PC-3 (cell line): Measurements from ENCODE around the gene TMC6. TPM values are rescaled to one million over a fixed set of nuclear protein-coding genes. Genes with fewer than 3 reads are reported as not detected.

Source experiments
- ATAC-seq: fragments of 200-7000 bp; cut with Tn5 transposase; 2 replicates; pipeline ENCODE4 v1.9.1; 2020; ENCODE audit warnings: mild to moderate bottlenecking, moderate library complexity
- BruUV-seq: library from RNA; stranded (reverse); fragments of 400-500 nt; replicated peaks from 2 replicates; lab custom pipeline; 2021; lab: Mats Ljungman, UMichigan
- CTCF ChIA-PET: fragments of 300-600 bp; sonication (Branson Sonifier 250); formaldehyde crosslinking; loops from one replicate; lab custom pipeline; 2022; ENCODE audit warnings: antibody characterized with exemption; lab: Charles Lee
- POLR2A ChIA-PET: fragments of 300-600 bp; sonication (Branson Sonifier 250); formaldehyde crosslinking; loops from one replicate; lab custom pipeline; 2022; ENCODE audit warnings: antibody characterized with exemption; ENCODE audit not compliant: unreplicated experiment; lab: Charles Lee
- DNase-seq: peaks from one replicate; pipeline ENCODE4 v3.0.0-alpha.2; 2015
- H2AFZ ChIP-seq: fragments of 300-600 bp; sonication (generic); 2 replicates; pipeline ENCODE4 v1.6.0; 2016; ENCODE audit warnings: antibody characterized with exemption, low read length
- H3F3A ChIP-seq: fragments of 300-600 bp; sonication (generic); one replicate; pipeline ENCODE4 v1.6.0; 2017; ENCODE audit warnings: antibody characterized with exemption, low read length, control low read depth, mild to moderate bottlenecking; ENCODE audit not compliant: unreplicated experiment
- H3K27ac ChIP-seq: fragments of 300-600 bp; sonication (generic); 2 replicates; pipeline ENCODE4 v1.5.1; 2016; ENCODE audit warnings: mild to moderate bottlenecking, low read length
- H3K27me3 ChIP-seq: fragments of 300-600 bp; sonication (generic); 2 replicates; pipeline ENCODE4 v1.6.1; 2016; ENCODE audit warnings: low read length, mixed read lengths
- H3K36me3 ChIP-seq: fragments of 300-600 bp; sonication (generic); 2 replicates; pipeline ENCODE4 v1.6.1; 2016; ENCODE audit warnings: low read depth, mixed run types, low read length, mixed read lengths
- H3K4me1 ChIP-seq: fragments of 300-600 bp; sonication (generic); 2 replicates; pipeline ENCODE4 v1.5.1; 2016; ENCODE audit warnings: low read length; ENCODE audit not compliant: insufficient read depth
- H3K4me2 ChIP-seq: fragments of 300-600 bp; sonication (generic); 2 replicates; pipeline ENCODE4 v1.6.0; 2016; ENCODE audit warnings: low read length
- H3K4me3 ChIP-seq: fragments of 300-600 bp; sonication (generic); 2 replicates; pipeline ENCODE4 v1.5.1; 2016; ENCODE audit warnings: mild to moderate bottlenecking, low read length, mixed read lengths
- H3K79me2 ChIP-seq: fragments of 300-600 bp; sonication (generic); 2 replicates; pipeline ENCODE4 v1.6.1; 2017; ENCODE audit warnings: low read length, mixed read lengths
- H3K9ac ChIP-seq: fragments of 300-600 bp; sonication (generic); 2 replicates; pipeline ENCODE4 v1.6.0; 2016; ENCODE audit warnings: mild to moderate bottlenecking, low read length
- H3K9me2 ChIP-seq: fragments of 300-600 bp; sonication (generic); replicated peaks from 2 replicates; pipeline ENCODE4 v1.6.1; 2016; ENCODE audit warnings: mixed run types, low read length, mixed read lengths
- H3K9me3 ChIP-seq: fragments of 300-600 bp; sonication (generic); 2 replicates; pipeline ENCODE4 v1.6.1; 2016; ENCODE audit warnings: low read length, mixed read lengths
- H4K20me1 ChIP-seq: fragments of 300-600 bp; sonication (generic); 2 replicates; pipeline ENCODE4 v1.6.1; 2016; ENCODE audit warnings: low read length, mixed read lengths
- CTCF ChIP-seq: fragments of 300-600 bp; sonication (generic); conservative IDR thresholded peaks from 2 replicates; pipeline ENCODE4 v1.5.1; 2017; ENCODE audit warnings: antibody characterized with exemption, low read depth, mild to moderate bottlenecking, low read length
- EZH2 ChIP-seq: fragments of 300-600 bp; sonication (generic); IDR thresholded peaks from one replicate; pipeline ENCODE4 v1.6.1; 2017; ENCODE audit warnings: antibody characterized with exemption, mild to moderate bottlenecking, low read length; ENCODE audit not compliant: unreplicated experiment
- EZH2phosphoT487 ChIP-seq: fragments of 300-600 bp; sonication (generic); IDR thresholded peaks from 2 replicates; pipeline ENCODE4 v1.6.1; 2018; ENCODE audit warnings: mild to moderate bottlenecking, antibody characterized with exemption, low read length, borderline replicate concordance
- intact Hi-C: fragments of 100-400 bp; cut with micrococcal nuclease; formaldehyde crosslinking; loops from 2 replicates; pipeline ENCODE4 v1.9.0; 2023
- total RNA-seq: library from RNA; depleted of rRNA; stranded (reverse); fragments of >200 nt; gene quantifications from 2 replicates; pipeline ENCODE4 v1.2.3, GENCODE V29; 2014

TMC6 gene
- total RNA-seq, 1 experiment from 2014 or later = 97.3 TPM

GRCh38 chr17:78064708-78065107 is 63.8 kb downstream of the TMC6 start:
- TF ChIP-seq EZH2phosphoT487 = no peak
- no peak for TF ChIP-seq CTCF
- TF ChIP-seq EZH2 = no peak
- H3K4me3 ChIP-seq = no peak overlapping the region
- intact Hi-C loops = no loop called here
- H2AFZ ChIP-seq = no peak overlapping the region
- no peaks in the 10 kb centered on the region for H3K79me2 ChIP-seq
- no peaks in the 10 kb centered on the region for H3K9me3 ChIP-seq
- H3F3A ChIP-seq = no peaks in the 10 kb centered on the region
- no peaks in the 10 kb centered on the region for H3K9me2 ChIP-seq
- H4K20me1 ChIP-seq = no peaks in the 10 kb centered on the region
- no TSS peak for BruUV-seq
- no peaks in the 10 kb centered on the region for H3K4me1 ChIP-seq
- ChIA-PET POLR2A (no interaction called here), CTCF (interaction anchor here (0.7 kb wide), 1 partner anchor 107 kb away, joined by 8 read pairs; no protein-coding TSS in a partner anchor)
- no peaks in the 10 kb centered on the region for H3K27me3 ChIP-seq
- DNase-seq (no peak), ATAC-seq (no peak)
- no peak overlapping the region for H3K4me2 ChIP-seq
- no peak overlapping the region for H3K9ac ChIP-seq
- no peak overlapping the region for H3K27ac ChIP-seq
- H3K36me3 ChIP-seq = no peaks in the 10 kb centered on the region

- Histone ChIP-seq H4K20me1 (no peaks in the 10 kb centered on the region), H3K4me2 (no peak overlapping the region), H3K4me3 (no peak overlapping the region), H3K27ac (no peak overlapping the region), H2AFZ (no peak overlapping the region), H3K4me1 (peaks cover 10% of the 10 kb centered on the region), H3K9me3 (no peaks in the 10 kb centered on the region), H3K36me3 (no peaks in the 10 kb centered on the region), H3K9me2 (no peaks in the 10 kb centered on the region), H3K9ac (no peak overlapping the region), H3K79me2 (no peaks in the 10 kb centered on the region), H3F3A (no peaks in the 10 kb centered on the region), H3K27me3 (no peaks in the 10 kb centered on the region)
- intact Hi-C loops = no loop called here
- no peak for ATAC-seq
- BruUV-seq = no TSS peak
- CTCF ChIA-PET = no interaction called here
- POLR2A ChIA-PET = no interaction called here
- DNase-seq = no peak
- no peak for TF ChIP-seq EZH2phosphoT487
- TF ChIP-seq EZH2 = no peak
- no peak for TF ChIP-seq CTCF
These were observed 65.1 kb downstream of the TMC6 start for GRCh38 chr17:78063489-78063888.

DNA sequence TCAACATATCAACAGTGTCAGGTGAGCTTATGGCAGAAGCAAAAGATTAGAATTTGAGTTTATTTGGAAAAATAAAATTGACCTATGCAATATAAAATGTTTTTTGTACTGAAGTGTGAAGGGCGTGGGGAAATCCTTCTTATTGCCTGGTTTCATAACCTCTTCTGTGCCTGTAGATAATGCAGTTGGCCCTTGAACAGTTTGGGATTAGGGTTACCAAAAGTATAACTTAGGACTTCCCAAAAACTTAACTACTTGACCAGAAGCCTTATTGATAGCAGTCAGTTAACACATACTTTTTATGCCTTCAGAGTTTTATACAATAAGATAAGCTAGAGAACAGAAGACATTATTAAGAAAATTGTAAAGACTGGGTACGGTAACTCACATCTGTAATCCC is 66.0 kb downstream of the TMC6 start:
- no peak for TF ChIP-seq EZH2phosphoT487
- no peak for TF ChIP-seq EZH2
- no peak for TF ChIP-seq CTCF
- CTCF ChIA-PET = no interaction called here
- no peaks in the 10 kb centered on the region for H3K79me2 ChIP-seq
- peaks cover 11% of the 10 kb centered on the region for H3K4me1 ChIP-seq
- no peaks in the 10 kb centered on the region for H3K36me3 ChIP-seq
- H3K9me3 ChIP-seq = no peaks in the 10 kb centered on the region
- POLR2A ChIA-PET = no interaction called here
- no peaks in the 10 kb centered on the region for H4K20me1 ChIP-seq
- ATAC-seq (no peak), DNase-seq (no peak)
- H3K9me2 ChIP-seq = no peaks in the 10 kb centered on the region
- no peak overlapping the region for H2AFZ ChIP-seq
- H3F3A ChIP-seq = no peaks in the 10 kb centered on the region
- H3K27ac ChIP-seq = no peak overlapping the region
- no peaks in the 10 kb centered on the region for H3K27me3 ChIP-seq
- intact Hi-C loops = no loop called here
- BruUV-seq = no TSS peak
- H3K9ac ChIP-seq = no peak overlapping the region
- H3K4me2 ChIP-seq = no peak overlapping the region
- no peak overlapping the region for H3K4me3 ChIP-seq
